Activated T-helper 1 cell treated with Interleukin-2 at 50 U/mL for 16 hours (primary cell): Measurements from ENCODE around the gene AMPD3.
A peak's percentile ranks its signal among the peaks of the same experiment; 100 is the strongest.

Experiments used
- DNase-seq: peaks from one replicate; pipeline ENCODE4 v3.0.0-alpha.2; 2020; ENCODE audit warnings: low read depth

AMPD3 gene

GRCh38 chr11:10540915-10541560, 86.0 kb downstream of the AMPD3 start, which contains the start of gene RNF141:
TSS of gene RNF141 (minus strand) at chr11:10541187. CDS start at chr11:10534158, 7,029 bp downstream.
- peak; percentile 87 for DNase-seq

GRCh38 chr11:10541561-10541930, 86.5 kb downstream of the AMPD3 start:
- no peak for DNase-seq

GRCh38 chr11:10542776-10543175, 87.7 kb downstream of the AMPD3 start:
- no peak for DNase-seq

GRCh38 chr11:10543782-10544181, 88.7 kb downstream of the AMPD3 start:
- no peak for DNase-seq

- DNase-seq, result no peak
These were observed 89.7 kb downstream of the AMPD3 start for GRCh38 chr11:10544491-10545465.

GRCh38 chr11:10550503-10551289, 95.6 kb downstream of the AMPD3 start:
- no peak for DNase-seq

GRCh38 chr11:10551290-10551592, 96.2 kb downstream of the AMPD3 start:
- no peak for DNase-seq

GRCh38 chr11:10551845-10552352, 96.8 kb downstream of the AMPD3 start:
- DNase-seq, result no peak

GRCh38 chr11:10556590-10556989, 101.5 kb downstream of the AMPD3 start:
- DNase-seq, result no peak
